ENCODE measurements around the gene EFCAB6.

GRCh38 chr22:43755452-43755851, 56.7 kb downstream of the EFCAB6 start:
- TF ChIP-seq, protein P1, sequence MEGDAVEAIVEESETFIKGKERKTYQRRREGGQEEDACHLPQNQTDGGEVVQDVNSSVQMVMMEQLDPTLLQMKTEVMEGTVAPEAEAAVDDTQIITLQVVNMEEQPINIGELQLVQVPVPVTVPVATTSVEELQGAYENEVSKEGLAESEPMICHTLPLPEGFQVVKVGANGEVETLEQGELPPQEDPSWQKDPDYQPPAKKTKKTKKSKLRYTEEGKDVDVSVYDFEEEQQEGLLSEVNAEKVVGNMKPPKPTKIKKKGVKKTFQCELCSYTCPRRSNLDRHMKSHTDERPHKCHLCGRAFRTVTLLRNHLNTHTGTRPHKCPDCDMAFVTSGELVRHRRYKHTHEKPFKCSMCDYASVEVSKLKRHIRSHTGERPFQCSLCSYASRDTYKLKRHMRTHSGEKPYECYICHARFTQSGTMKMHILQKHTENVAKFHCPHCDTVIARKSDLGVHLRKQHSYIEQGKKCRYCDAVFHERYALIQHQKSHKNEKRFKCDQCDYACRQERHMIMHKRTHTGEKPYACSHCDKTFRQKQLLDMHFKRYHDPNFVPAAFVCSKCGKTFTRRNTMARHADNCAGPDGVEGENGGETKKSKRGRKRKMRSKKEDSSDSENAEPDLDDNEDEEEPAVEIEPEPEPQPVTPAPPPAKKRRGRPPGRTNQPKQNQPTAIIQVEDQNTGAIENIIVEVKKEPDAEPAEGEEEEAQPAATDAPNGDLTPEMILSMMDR (IDR thresholded peaks at IDR 0.05 in 2 of 3, conservative IDR thresholded peaks at IDR 0.05 in 1 of 3; ENCODE audit: borderline replicate concordance in 1 of 3, insufficient read depth in 1 of 3, low read depth in 2 of 3, low read length in 2 of 3): no peak
- TF ChIP-seq POLR2AphosphoS5 (IDR thresholded peaks at IDR 0.05; ENCODE audit: low read depth, low read length): no peak
- no peak for TF ChIP-seq SIN3A (IDR thresholded peaks at IDR 0.05; ENCODE audit: low read depth)
- TF ChIP-seq RAD21 (IDR thresholded peaks at IDR 0.05; ENCODE audit: low read depth): no peak
- no peak for TF ChIP-seq YY1 (IDR thresholded peaks at IDR 0.05; ENCODE audit: extremely low read depth, insufficient replicate concordance, low read depth, low read length)
